ENCODE data around the gene MRNIP. TPM values are rescaled to one million over a fixed set of nuclear protein-coding genes. Genes with fewer than 3 reads are reported as not detected.
A peak's percentile ranks its signal among the peaks of the same experiment; 100 is the strongest.

Gene MRNIP
- polyA plus RNA-seq, 12 donors = 11.6 to 31.1 (median 15.3) TPM; not detected in 1

DNA sequence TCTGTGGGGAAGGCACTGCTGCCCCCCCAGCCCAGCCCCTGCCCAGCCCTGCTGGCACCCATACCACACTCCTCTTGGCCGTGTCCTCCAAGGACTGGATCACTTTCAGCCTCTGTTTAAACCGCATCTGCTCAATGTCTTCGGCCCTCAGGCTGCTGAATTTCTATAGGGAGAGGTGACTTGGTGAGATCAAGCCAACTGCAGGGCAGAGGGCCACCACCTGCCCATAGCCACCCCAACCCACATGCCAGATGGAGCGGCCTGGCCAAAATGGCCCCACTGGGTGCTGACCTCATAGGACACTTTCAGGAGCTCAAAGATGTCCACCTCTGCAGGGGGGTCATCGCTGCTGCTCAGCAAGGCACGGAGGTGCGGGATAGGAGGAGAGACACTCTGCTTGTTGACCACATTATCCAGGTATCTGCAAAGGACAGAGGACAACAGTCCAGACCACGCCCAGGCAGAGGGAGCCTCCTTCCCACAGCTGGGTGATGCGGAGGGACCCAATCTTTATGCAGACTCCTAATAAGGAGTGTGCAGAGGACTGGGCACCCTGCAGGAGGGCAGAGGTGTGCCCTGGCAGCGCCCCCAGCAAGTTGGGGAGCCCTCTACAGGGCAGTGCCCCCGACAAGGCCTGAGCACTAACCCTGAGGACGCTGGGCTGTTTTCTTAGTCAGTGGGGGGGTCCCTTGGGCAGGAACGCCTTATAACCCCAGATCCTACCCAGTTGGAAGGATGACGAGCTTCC is 14.4 kb upstream of the MRNIP start:
- DNase-seq = no peak

DNA sequence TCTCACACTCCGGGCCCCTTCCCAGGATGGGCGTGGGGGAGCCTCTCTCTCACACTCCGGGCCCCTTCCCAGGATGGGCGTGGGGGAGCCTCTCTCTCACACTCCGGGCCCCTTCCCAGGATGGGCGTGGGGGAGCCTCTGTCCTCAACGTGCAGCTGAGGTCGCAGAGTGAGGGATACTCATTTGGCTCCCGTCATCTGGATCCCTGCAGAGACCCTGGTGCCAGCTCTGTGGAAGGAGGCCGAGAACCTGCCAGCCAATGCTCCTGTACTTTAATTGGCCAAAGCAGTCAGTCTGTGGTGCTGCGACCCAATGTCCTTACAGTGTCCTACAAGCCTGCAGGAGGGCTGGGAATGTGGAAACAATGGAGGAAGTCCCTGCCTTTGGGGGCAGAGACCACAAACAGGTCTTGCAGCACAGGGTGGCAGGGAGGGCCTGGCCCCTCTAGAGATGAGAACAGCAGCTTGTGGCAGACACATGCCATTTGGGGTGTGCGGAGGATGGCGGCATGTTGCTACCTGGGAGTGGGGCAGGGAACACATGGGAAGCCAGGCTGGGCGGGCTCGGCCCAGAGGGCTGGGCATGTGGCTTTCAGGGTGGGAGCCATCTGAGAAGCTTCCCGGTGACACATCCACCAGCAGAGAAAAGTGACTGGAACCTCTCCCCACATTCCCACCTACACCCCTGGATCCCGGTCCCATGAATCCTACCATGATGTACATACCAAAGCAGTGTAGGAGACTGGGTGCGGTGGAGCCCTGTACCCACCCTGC is 13.6 kb upstream of the MRNIP start:
- peak; percentile 29 for DNase-seq

DNA sequence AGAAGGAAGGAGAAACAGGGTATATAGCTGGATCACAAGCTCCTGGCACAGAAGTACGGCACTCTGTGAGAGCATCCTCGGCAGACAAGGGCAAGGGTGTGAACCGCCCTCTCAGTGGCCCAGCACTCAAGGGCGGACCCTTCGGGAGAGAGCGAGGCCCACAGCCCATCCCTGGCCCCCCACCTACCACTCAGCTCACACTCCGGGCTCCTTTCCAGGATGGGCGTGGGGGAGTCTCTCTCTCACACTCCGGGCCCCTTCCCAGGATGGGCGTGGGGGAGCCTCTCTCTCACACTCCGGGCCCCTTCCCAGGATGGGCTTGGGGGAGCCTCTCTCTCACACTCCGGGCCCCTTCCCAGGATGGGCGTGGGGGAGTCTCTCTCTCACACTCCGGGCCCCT is 12.9 kb upstream of the MRNIP start:
- peak; percentile 66 for DNase-seq

DNA sequence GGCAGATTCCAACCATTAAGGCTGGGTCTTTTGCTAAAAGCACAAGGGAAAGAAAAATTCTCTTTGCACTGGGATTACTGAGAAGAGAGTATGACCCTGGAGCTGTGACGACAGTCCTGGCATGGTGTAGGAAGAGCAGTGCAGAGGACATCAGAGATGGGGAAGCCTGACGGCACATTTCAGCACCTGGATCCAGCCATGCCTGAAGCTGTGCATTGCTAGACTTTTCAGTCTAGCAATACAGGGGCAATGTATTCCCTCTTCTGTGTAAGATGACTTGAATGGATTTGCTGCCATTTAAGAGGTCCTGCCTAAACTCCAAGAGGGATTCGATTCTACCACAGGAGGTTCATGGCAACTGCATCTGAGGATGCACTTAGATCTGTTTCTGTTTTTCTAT is 12.3 kb upstream of the MRNIP start:
- no peak for DNase-seq

DNA sequence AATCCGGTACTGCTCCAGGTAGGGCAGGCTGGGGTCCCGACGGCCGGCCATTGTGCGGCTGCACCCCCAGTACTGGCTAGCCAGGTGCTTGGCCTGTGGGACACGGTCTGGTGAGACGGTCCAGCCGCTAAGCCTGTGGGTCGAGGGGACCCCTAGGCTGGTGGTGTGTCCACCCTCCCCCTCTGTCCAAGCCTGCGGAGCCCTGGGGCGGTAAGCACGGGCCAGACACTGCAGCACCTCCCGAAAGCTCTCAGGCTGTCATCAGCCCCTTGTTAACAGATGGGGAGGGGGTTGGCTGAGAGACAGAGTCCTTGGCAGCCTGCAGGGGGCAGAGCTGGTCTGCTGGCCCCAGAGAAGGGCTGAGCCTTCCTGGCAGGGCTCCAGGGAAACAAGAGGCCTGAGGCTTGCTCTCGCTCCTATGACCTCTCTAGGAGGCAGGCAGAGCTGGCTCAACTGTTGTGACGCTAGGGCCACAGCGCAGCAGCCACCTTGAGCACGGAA is 11.8 kb upstream of the MRNIP start:
- peak; percentile 24 for DNase-seq

DNA sequence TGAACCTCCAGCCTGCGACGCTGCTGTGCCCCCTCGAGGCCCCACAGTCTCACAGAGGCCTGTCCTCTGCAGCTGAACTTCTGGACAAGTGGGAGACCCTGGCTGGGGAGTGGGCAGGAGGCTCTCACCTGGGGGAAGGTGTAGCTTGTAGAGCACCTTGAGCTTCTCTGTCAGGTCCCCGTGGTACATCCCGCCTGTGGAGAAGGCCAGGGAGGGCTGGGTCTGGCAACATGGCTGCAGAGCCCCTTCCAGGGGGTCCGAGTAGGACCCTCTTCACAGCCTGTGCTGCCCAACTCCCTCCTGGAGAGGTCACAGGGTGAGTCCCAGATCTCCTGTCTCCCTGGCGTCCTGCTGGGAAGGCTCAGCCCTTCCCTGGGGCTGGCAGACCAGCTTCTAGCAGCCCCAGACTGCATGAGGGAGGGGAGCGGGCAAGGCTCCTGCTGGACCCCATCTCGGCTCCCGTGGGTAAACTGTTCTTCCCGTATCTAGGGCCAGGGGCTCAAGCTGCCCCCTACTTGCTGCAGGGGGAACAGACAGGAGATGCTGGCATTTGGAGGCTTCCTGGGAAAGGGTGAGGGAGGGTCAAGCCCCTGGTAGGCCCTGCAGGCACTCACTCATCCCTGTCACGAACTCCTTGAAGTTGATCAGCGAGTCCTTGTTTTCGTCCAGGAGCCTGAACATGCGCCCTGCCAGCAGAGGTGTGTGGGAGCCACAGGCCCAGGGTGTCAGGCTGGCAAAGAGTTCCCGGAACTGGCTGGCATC is 11.2 kb upstream of the MRNIP start:
- DNase-seq = no peak

DNA sequence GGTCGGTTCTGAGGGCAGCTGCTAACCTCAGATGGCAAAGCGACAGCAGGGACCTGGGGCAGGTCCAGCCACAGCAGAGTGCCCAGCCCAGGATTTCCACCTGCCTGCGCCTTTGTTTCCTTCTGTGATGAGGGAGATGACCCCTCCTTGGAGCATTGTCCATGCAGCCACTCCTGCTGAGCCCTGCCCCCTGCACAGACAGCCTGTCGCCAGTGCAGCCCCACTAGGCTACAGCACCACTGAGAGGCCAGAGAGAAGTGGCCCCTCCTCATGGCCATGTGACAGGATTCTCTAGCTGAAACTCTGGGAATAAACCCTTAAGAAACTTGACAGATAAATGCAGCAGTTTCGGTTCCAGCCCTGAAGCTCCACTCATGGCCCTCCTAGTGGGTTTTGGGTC is 10.5 kb upstream of the MRNIP start:
- DNase-seq = no peak

DNA sequence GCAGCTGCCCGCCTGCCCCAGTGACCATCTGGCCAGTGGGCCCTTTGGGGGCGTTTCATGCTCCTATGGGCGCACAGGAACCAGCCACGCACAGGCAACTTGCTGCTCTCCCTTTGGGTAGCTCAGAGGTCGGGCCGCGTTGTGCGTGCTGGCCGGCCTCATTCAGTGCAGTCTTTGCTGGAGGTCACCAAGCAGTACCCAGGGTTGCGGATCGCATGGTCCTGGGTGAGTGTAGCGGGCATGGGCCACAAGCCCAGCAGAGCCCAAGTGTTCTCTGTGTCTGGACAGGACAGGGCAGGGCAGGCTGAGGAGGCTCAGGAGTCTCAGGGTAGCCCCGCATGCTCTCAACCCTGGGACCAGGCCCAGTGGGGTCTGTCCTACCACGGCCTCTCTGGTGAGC is 9.9 kb upstream of the MRNIP start:
- no peak for DNase-seq

DNA sequence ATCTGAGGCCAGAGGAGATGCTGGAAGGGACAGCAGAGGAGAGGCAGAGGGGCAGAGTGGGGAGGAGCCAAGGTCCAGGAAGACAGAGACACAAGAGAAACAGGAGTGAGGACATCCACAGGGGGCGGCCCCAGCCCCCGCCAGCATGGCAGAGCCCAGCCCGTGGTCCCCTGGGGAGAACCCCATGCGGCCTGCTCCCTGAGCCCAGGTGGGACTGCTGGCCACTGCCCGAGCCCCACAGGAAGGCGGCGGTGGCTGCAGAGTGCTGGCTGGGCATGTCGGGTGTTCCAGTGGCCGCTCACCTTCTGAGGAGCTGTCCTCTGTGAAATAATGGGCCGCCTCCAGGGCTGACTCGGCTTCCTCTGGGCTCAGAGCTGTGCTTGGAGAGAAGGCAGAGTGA is 8.9 kb upstream of the MRNIP start:
- DNase-seq = no peak

DNA sequence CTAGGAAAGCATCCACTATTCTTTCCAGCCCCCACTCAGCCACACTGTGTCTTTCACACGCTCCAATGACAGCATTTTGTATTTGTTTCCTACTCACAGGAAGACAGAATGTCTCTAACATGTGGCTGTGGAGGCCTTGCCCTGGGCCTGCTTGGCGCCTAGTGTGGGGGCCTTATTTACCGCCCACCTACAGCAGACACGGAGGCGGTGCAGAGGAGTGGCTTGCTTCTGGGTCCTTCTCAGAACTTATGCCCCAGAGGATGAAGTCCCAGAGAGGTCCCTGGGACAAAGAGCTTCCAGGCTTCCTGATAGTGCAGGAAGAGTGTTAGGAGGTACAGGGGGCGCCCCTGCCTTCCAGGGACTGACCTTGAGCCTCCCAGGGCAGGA is 8.5 kb upstream of the MRNIP start:
- DNase-seq = no peak

DNA sequence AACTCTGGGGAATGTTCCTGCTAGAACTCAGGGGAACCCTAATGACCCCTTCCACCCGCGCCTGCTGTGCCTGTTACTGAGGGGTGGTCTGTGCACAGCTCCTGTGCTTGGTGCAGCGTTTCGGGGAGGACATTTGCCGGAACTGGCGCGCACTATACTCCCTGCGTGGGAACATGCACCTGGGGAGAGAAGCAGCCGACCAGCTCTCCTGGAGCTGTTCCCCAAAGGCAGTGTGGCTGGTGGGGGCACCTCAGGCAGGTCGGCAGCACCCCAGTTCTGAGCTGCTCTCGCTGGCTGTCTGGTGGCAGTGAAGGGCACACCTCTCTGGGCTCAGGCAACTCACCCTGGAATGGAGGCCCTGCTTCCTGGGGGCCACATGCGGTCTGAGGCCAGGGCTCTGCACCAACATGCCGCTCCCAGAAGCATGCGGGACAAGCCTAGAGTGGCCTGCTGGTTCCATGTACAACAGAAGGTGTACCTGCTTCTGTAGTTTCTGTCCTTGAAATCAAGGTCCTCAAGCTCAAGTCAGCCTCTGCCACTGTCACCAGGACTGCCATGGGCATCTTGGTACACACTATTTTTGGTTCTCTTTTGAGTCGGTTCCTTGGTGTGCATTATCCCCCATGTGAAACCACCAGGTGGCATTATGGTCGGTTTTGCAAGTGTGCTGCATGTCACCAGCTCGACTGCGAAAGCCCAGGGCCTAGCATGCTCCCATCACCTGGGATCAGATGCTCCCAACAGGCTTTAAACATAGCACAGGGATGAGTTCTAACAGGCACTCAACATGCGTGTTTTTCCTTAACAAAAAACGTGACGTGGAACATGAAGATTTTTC is 7.8 kb upstream of the MRNIP start:
- DNase-seq = no peak

DNA sequence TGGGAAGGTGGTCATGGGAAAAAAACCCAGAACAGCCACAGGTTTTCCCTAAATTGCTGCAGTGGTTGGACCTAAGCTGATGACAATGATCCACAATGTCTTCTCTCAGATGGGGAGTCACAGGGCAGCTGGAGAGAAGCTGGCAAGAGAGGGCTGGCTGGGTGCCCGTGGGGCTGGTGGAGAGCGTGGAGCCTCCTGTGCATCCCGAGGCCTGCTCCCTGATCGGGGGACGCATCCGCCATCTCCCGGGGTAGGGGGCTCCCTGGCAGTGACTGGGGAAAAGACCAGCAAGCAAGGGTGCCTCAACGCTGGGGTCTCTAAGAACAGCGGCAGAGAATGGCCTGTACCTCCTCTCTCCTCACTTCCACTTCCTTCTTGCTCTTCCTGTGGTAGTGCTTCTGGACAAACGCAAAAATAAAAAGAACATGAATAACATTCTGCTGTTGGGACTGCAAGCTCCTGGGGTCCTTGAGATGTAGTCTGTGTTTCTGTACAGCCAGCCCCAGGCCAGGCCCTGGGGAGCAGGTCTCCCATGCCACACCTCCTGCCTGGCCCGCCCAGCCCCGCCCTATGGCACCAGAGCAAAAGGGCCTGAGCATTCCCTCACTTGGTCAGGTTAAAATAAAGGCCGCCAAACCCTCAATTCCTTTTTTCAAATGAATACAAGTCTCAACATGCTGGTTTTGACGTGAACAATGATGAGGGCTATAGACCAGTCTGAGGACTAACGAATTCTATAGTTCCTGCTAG is 7.0 kb upstream of the MRNIP start:
- no peak for DNase-seq

DNA sequence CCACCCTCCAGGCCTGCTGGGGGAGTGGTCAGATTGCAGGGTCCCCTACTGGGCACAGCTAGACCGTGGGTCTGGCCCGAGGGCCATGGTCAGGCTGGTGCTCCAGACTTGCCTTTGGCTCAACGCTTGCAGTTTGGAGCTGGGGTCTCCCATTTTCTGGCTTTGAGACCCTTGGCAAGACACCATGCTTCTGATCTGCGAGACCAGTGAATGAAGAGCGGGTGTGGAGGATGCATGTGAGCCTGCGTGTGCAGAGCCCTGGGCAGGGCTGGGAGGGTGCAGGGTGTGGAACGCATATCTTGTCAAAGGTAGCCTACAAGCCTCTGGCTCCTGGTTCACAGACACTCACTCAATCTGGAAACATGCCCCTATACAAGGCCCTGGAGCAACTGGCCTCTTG is 6.1 kb upstream of the MRNIP start:
- DNase-seq = no peak

DNA sequence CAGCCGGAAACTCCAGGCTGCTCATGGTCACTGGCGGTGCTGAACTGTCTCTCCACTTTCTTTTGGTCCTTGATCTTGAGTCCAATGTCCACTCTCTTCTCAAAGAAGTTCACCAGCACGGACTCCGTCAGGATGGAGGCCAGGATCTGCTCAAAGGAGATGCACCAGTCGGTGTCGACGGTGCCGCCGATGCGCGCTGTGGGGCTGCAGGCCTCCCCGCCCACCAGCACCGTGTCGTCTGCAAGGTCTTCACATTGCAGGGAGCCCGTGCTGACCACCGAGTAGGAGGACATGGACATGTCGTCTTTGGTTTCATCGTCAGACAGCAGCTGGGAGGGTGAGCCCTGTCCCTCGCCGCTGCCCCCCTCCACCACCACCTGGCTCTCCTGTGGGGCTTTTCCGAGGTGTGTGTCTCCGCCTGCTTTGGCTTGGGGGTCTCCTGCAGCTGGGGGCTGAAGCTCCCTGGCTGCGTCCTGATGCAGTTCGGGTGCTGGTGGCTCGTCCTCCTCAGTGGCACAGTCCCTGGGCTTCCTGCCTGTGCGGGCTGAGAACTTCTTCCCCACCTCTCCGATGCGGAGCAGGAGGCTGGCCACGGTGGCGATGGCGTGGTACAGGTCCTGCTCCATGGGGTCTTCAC is 5.0 kb upstream of the MRNIP start:
- DNase-seq = no peak

DNA sequence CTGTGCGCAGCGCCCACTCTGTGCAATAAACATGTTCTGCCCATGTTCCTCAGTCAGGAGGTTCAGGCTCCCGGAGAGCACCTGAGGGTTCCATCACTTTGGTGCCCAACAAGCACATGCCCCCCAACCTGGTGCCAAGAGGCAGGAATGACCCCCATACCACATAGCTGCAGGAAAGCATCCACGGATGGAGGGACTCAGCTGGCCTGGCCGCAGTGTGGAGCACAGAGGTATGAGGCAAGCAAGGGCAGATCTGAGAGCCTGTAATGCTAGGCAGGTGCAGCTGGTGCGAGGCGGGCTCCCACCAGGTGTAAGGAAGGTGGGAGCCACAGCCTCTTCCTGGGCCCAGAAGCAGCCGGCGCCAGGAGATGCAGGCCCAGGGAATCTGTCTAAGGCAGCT is 4.3 kb upstream of the MRNIP start:
- DNase-seq = no peak

DNA sequence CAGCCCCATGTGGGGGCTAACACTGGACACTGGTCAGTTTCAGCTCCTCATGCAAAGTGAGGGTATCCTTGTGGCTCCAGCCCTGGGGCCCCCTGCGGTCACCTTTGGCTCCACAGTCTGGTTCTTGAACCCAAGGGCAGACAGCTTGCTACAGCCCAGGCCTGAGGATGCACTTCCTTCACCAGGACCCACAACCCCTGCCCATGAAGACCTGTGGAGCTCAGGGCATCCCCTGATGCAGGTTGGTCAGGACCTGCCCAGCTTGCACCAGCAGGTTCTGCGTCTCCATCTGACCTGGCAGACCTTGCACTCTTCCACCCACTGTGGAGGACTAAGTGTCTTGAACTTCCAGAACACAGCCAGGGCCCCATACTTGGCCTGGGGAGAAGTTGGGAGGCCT is 3.7 kb upstream of the MRNIP start:
- DNase-seq = no peak

DNA sequence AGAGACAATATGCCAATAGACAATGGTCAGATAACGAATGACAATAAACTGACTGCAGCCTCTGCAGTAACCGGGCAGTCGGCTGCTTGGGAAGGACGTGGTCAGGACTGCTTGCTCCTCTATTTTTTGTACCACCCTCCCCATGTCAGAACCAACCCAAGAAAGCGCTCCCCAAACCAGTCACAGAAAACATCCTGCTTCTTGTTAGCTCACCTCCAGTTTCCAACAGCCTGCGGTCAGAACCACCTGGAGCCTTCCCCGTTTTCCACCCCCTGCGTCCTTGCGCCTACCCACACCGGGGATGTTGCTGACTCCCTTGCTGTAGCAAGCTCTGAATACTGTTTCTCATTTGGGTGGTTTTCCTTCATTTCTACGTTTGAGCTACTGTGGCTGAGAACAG is 1.7 kb upstream of the MRNIP start:
- DNase-seq = no peak

DNA sequence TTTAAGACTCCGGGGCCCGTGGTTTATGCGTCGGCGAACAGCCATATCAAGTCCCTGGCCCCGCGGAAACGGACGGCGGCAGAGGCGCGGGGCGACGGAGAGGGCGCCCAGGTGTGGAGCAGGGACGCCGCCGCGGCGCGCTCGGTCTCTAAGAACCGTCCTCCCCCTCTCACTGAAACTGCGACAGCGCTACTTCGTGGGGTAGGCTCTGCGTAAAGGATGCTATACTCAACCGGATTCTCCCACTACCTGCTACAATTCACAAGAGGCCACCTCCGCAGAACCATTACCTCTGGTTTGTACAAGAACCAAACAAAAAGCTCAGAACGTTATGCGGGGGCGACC is 404 bp downstream of the MRNIP start:
- no peak for DNase-seq

DNA sequence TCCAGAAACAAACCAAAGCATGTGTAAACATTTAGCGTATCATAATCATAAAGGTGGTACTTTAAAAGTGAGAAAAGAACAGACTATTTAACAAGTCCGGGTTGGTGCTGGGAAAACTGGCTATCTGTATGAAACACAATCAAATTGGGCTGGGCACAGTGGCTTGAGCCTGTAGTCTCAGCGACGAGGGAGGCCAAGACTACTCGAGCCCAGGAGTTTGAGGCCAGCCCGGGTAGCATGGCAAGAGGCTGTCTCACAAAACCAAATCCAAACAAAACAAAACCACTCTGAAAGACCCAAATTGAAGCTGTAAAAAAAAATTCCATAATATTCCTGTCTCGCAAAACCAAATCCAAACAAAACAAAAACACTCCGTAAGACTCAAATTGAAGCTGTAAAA is 4.3 kb downstream of the MRNIP start:
- no peak for DNase-seq

DNA sequence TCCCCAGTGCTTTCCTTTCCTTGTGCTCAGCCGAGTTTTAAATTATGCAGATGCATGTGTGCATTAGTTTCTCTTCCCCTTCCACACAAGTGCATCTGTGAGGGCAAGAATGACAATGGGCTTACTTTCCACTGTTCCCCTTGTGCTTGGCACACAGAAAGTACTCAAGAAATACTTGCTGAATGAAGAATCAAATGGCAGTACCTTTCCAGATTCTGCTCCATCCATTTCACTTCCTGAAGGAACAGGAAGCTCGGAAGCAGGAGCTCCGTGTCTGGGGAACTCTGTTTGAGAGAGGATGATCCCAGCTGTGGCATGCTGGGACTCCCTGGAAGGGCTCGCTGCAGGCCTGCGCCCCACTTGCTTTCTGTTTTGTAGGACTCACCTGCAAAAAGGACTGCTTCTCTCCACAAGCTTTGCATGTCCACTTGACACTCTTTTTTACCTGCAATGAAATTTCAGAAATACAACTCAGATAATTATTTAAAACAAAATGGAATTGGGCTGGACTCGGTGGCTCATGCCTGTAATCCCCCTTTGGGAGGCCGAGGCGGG is 5.5 kb downstream of the MRNIP start:
- DNase-seq = no peak

Measured in muscle of arm (tissue), 12 donors.